CD4-positive, alpha-beta memory T cell (primary cell): Measurements from ENCODE around the gene ATXN3. TPM values are rescaled to one million over a fixed set of nuclear protein-coding genes. Genes with fewer than 3 reads are reported as not detected.

Experiments
- CTCF ChIA-PET: fragments of 350-600 bp; sonication (Branson Sonifier 250); formaldehyde crosslinking; loops from one replicate; lab custom pipeline; 2021; ENCODE audit warnings: inconsistent platforms; ENCODE audit not compliant: partially characterized antibody; lab: Charles Lee
- POLR2A ChIA-PET: fragments of 350-600 bp; sonication (Branson Sonifier 250); formaldehyde crosslinking; loops from one replicate; lab custom pipeline; 2021; ENCODE audit not compliant: partially characterized antibody; lab: Charles Lee
- DNase-seq, 5 donors: peaks; one replicate each; pipeline versions ENCODE4 v3.0.0 to v3.0.0-alpha.2; 2020 to 2022; ENCODE audit warnings: mixed read lengths in 1 of 5
- H3K27ac ChIP-seq: one replicate; pipeline ENCODE4 v1.7.0; 2013; ENCODE audit warnings: low read depth, low read length
- H3K27me3 ChIP-seq: 2 replicates; pipeline ENCODE4 v1.7.0; 2013; ENCODE audit warnings: mild to moderate bottlenecking, low read length, moderate library complexity; ENCODE audit not compliant: insufficient read depth
- H3K36me3 ChIP-seq: 2 replicates; pipeline ENCODE4 v1.7.0; 2013; ENCODE audit warnings: mild to moderate bottlenecking, low read length, moderate library complexity; ENCODE audit not compliant: insufficient read depth
- H3K4me1 ChIP-seq: 2 replicates; pipeline ENCODE4 v1.7.0; 2013; ENCODE audit warnings: mild to moderate bottlenecking, low read length, moderate library complexity; ENCODE audit not compliant: insufficient read depth
- H3K4me3 ChIP-seq, 2 donors: one replicate each; pipeline ENCODE4 v1.7.0; 2013; ENCODE audit warnings: low read length in 2 of 2, mild to moderate bottlenecking in 1 of 2
- H3K9me3 ChIP-seq, 2 donors: one replicate each; pipeline ENCODE4 v1.7.0; 2013; ENCODE audit warnings: low read length in 2 of 2, control low read depth in 1 of 2; ENCODE audit not compliant: control insufficient read depth in 1 of 2
- H3K27ac Mint-ChIP-seq, 7 donors: one replicate each; pipeline ENCODE4 v1.8.0; 2020 to 2021; ENCODE audit warnings: mixed read lengths in 7 of 7, mild to moderate bottlenecking in 6 of 7, inconsistent platforms in 3 of 7, moderate library complexity in 3 of 7
- H3K27me3 Mint-ChIP-seq, 2 donors: one replicate each; pipeline ENCODE4 v1.8.0; 2020 to 2021; ENCODE audit warnings: mixed read lengths in 2 of 2
- H3K36me3 Mint-ChIP-seq, 2 donors: one replicate each; pipeline ENCODE4 v1.8.0; 2020 to 2021; ENCODE audit warnings: mixed read lengths in 2 of 2, inconsistent platforms in 1 of 2, mild to moderate bottlenecking in 1 of 2
- H3K4me1 Mint-ChIP-seq, 4 donors: one replicate each; pipeline ENCODE4 v1.8.0; 2020 to 2021; ENCODE audit warnings: mixed read lengths in 4 of 4, mild to moderate bottlenecking in 1 of 4
- H3K4me3 Mint-ChIP-seq, 8 donors: one replicate each; pipeline ENCODE4 v1.8.0; 2020 to 2021; ENCODE audit warnings: mixed read lengths in 8 of 8, mild to moderate bottlenecking in 7 of 8, moderate library complexity in 6 of 8, inconsistent platforms in 3 of 8
- H3K9me3 Mint-ChIP-seq, 8 donors: one replicate each; pipeline ENCODE4 v1.8.0; 2020 to 2021; ENCODE audit warnings: mixed read lengths in 8 of 8, mild to moderate bottlenecking in 5 of 8, inconsistent platforms in 3 of 8, moderate library complexity in 1 of 8
- intact Hi-C: fragments of 100-400 bp; cut with micrococcal nuclease; formaldehyde crosslinking; loops from one replicate; pipeline ENCODE4 v1.15.1; 2023
- polyA plus RNA-seq, 2 donors: library from polyadenylated mRNA; unstranded; fragments of 300-500 nt; fragmentation: Illumina TruSeq; gene quantifications; one replicate each; pipeline ENCODE4 v1.2.3, GENCODE V29; 2021
- total RNA-seq, 2 experiments: library from RNA; stranded (reverse); gene quantifications; one replicate each; pipeline ENCODE4 v1.2.3, GENCODE V29; 2021

Gene ATXN3
- 10 to 100 TPM; 48.9 to 52.4 TPM for total RNA-seq
- polyA plus RNA-seq: 10 to 100 TPM; 12.1 to 19.9 TPM

- Histone ChIP-seq H3K27ac (peak within 1 kb of the TSS; percentile 73), H3K9me3 (no peaks in the 10 kb centered on the region), H3K4me3 (peak within 1 kb of the TSS; percentile 80 to 98), H3K4me1 (peaks cover 55% of the 10 kb centered on the region), H3K36me3 (no peaks in the 10 kb centered on the region), H3K27me3 (no peaks in the 10 kb centered on the region)
- ChIA-PET POLR2A (interaction anchor here (0.5 to 4.3 kb wide), 14 partner anchors 9 to 1707 kb away, joined by 3 to 125 read pairs (median 3); partner anchors contain the start of genes CPSF2, GOLGA5, NDUFB1 and PPP4R3A), CTCF (interaction anchor here (0.6 to 4.6 kb wide), 22 partner anchors 8 to 1193 kb away, joined by 3 to 167 read pairs (median 4); partner anchors contain the start of genes CPSF2, NDUFB1 and TRIP11)
- DNase-seq: peak; percentile 92 to 98 (median 95)
- H3K9me3 Mint-ChIP-seq: peaks cover 0 to 2% (median 0%) of the 10 kb centered on the region in 8 donors
- H3K27ac Mint-ChIP-seq: peak within 1 kb of the TSS; percentile 86 to 97 (median 97)
- H3K4me3 Mint-ChIP-seq: peak within 1 kb of the TSS; percentile 94 to 100 (median 99)
- peaks cover 0 to 5% of the 10 kb centered on the region in 2 donors for H3K36me3 Mint-ChIP-seq
- peaks cover 27 to 55% (median 42%) of the 10 kb centered on the region in 4 donors for H3K4me1 Mint-ChIP-seq
- intact Hi-C loops: loop anchor here (1.0 to 5.0 kb wide), 6 partner anchors 15 to 1774 kb away; partner anchors contain the start of genes CPSF2, GOLGA5, NDUFB1 and NRDE2
- H3K27me3 Mint-ChIP-seq: no peaks in the 10 kb centered on the region
These were observed at the start of gene ATXN3 for GRCh38 chr14:92106143-92106926. ATXN3 (minus strand) TSS chr14:92106582; CDS start chr14:92106552, 30 bp downstream.

- H3K4me1 ChIP-seq: no peaks in the 10 kb centered on the region
- DNase-seq: no peak
- intact Hi-C loops: no loop called here
- Mint-ChIP-seq H3K36me3 (peaks cover 56 to 67% of the 10 kb centered on the region in 2 donors), H3K4me3 (no peak overlapping the region), H3K4me1 (peaks cover 0 to 6% (median 4%) of the 10 kb centered on the region in 4 donors), H3K9me3 (no peaks in the 10 kb centered on the region), H3K27ac (peak overlapping the region in 1 of 7 donors; percentile 39), H3K27me3 (no peaks in the 10 kb centered on the region)
- ChIA-PET CTCF (interaction anchor here (0.7 kb wide), 1 partner anchor 629 kb away, joined by 3 read pairs; no protein-coding TSS in a partner anchor), POLR2A (no interaction called here)
- H3K27me3 ChIP-seq: no peaks in the 10 kb centered on the region
- peaks cover 50% of the 10 kb centered on the region for H3K36me3 ChIP-seq
- H3K27ac ChIP-seq: no peak overlapping the region
- H3K9me3 ChIP-seq: no peaks in the 10 kb centered on the region
- H3K4me3 ChIP-seq: no peak overlapping the region
These were observed 48.0 kb upstream of the ATXN3 start for GRCh38 chr14:92154283-92154942.

GRCh38 chr14:92153581-92153980 lies 47.2 kb upstream of the ATXN3 start:
- Mint-ChIP-seq H3K9me3 (no peaks in the 10 kb centered on the region), H3K4me1 (peaks cover 0 to 4% (median 4%) of the 10 kb centered on the region in 4 donors), H3K27me3 (no peaks in the 10 kb centered on the region), H3K27ac (peak overlapping the region in 1 of 7 donors; percentile 32), H3K36me3 (peaks cover 53 to 63% of the 10 kb centered on the region in 2 donors), H3K4me3 (no peak overlapping the region)
- CTCF ChIA-PET: interaction anchor here (0.7 kb wide), 1 partner anchor 630 kb away, joined by 3 read pairs; no protein-coding TSS in a partner anchor
- no peak overlapping the region for H3K27ac ChIP-seq
- intact Hi-C loops: no loop called here
- POLR2A ChIA-PET: no interaction called here
- no peaks in the 10 kb centered on the region for H3K9me3 ChIP-seq
- H3K4me3 ChIP-seq: no peak overlapping the region
- H3K36me3 ChIP-seq: peaks cover 46% of the 10 kb centered on the region
- DNase-seq: no peak
- H3K4me1 ChIP-seq: no peaks in the 10 kb centered on the region
- H3K27me3 ChIP-seq: no peaks in the 10 kb centered on the region

GRCh38 chr14:92144708-92145107 lies 38.3 kb upstream of the ATXN3 start:
- peaks cover 51 to 66% of the 10 kb centered on the region in 2 donors for H3K36me3 Mint-ChIP-seq
- intact Hi-C loops: no loop called here
- H3K4me3 Mint-ChIP-seq: no peak overlapping the region
- DNase-seq: no peak
- H3K4me3 ChIP-seq: no peak overlapping the region
- H3K9me3 ChIP-seq: no peaks in the 10 kb centered on the region
- POLR2A ChIA-PET: interaction anchor here (1.1 kb wide), 1 partner anchor 23 kb away, joined by 4 read pairs; the partner anchor contains the start of genes CPSF2 and NDUFB1
- no peaks in the 10 kb centered on the region for H3K27me3 Mint-ChIP-seq
- peaks cover 52% of the 10 kb centered on the region for H3K36me3 ChIP-seq
- no peaks in the 10 kb centered on the region for H3K4me1 ChIP-seq
- no peaks in the 10 kb centered on the region for H3K9me3 Mint-ChIP-seq
- CTCF ChIA-PET: interaction anchor here (1.8 kb wide), 1 partner anchor 38 kb away, joined by 5 read pairs; the partner anchor contains the start of gene ATXN3
- H3K4me1 Mint-ChIP-seq: peaks cover 12 to 15% (median 14%) of the 10 kb centered on the region in 4 donors
- H3K27ac ChIP-seq: no peak overlapping the region
- H3K27ac Mint-ChIP-seq: peak overlapping the region in 1 of 7 donors; percentile 4
- H3K27me3 ChIP-seq: no peaks in the 10 kb centered on the region

GRCh38 chr14:92143962-92144361 lies 37.6 kb upstream of the ATXN3 start:
- Mint-ChIP-seq H3K9me3 (no peaks in the 10 kb centered on the region), H3K4me3 (no peak overlapping the region), H3K27ac (peak overlapping the region in 2 of 7 donors; percentile 9 to 55), H3K36me3 (peaks cover 46 to 61% of the 10 kb centered on the region in 2 donors), H3K4me1 (peaks cover 12 to 15% (median 14%) of the 10 kb centered on the region in 4 donors), H3K27me3 (no peaks in the 10 kb centered on the region)
- intact Hi-C loops: no loop called here
- H3K36me3 ChIP-seq: peaks cover 49% of the 10 kb centered on the region
- DNase-seq: no peak
- no peak overlapping the region for H3K4me3 ChIP-seq
- CTCF ChIA-PET: interaction anchor here (1.8 kb wide), 1 partner anchor 37 kb away, joined by 5 read pairs; the partner anchor contains the start of gene ATXN3
- POLR2A ChIA-PET: no interaction called here
- no peaks in the 10 kb centered on the region for H3K9me3 ChIP-seq
- no peak overlapping the region for H3K27ac ChIP-seq
- H3K27me3 ChIP-seq: no peaks in the 10 kb centered on the region
- H3K4me1 ChIP-seq: no peaks in the 10 kb centered on the region

GRCh38 chr14:92143309-92143708 lies 36.9 kb upstream of the ATXN3 start:
- Mint-ChIP-seq H3K4me3 (no peak overlapping the region), H3K27ac (no peak overlapping the region), H3K27me3 (no peaks in the 10 kb centered on the region), H3K4me1 (peaks cover 12 to 15% (median 13%) of the 10 kb centered on the region in 4 donors), H3K36me3 (peaks cover 45 to 63% of the 10 kb centered on the region in 2 donors), H3K9me3 (no peaks in the 10 kb centered on the region)
- H3K36me3 ChIP-seq: peaks cover 53% of the 10 kb centered on the region
- DNase-seq: no peak
- CTCF ChIA-PET: no interaction called here
- no peaks in the 10 kb centered on the region for H3K9me3 ChIP-seq
- intact Hi-C loops: no loop called here
- no peak overlapping the region for H3K4me3 ChIP-seq
- POLR2A ChIA-PET: no interaction called here
- H3K4me1 ChIP-seq: no peaks in the 10 kb centered on the region
- H3K27ac ChIP-seq: no peak overlapping the region
- no peaks in the 10 kb centered on the region for H3K27me3 ChIP-seq
